Uterus (tissue), 2 donors: ENCODE measurements around the gene CASP7.

ENCODE experiments used
- POLR2A ChIP-seq, 2 donors: fragments of 450-650 bp; IDR thresholded peaks; one replicate each; pipeline ENCODE4 v1.6.1; 2016; ENCODE audit warnings: antibody characterized with exemption in 2 of 2, mild to moderate bottlenecking in 1 of 2, moderate library complexity in 1 of 2
- TF ChIP-seq, protein P1 (sequence below), 4 experiments: fragments of 200-600 bp in 2 of 4; fragments of 450-650 bp in 2 of 4; sonication (generic) in 2 of 4; IDR thresholded peaks; one replicate each; pipeline ENCODE4 v1.5.1; 2016 to 2019; ENCODE audit warnings: antibody characterized with exemption in 4 of 4, mild to moderate bottlenecking in 2 of 4, moderate library complexity in 1 of 4

DNA sequence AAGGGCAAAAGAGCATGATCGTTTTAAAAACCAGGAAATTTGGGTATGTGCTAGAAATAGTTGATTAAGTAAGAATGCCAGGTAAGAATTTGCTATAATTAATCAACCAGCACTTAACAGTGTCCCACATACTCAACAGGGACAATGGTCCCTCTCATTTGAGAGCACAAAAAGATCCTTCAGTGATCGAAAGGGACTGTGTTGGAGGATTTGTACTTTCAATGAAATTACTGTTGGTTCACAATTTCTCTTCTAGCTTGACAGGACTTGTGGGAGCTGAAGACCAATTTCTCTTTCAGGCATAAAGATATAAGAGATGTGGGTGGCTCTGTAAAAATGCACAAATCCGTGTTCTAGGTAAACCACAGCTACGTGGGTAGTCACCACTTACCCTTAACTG, 59.3 kb downstream of the CASP7 start:
- TF ChIP-seq, protein P1, sequence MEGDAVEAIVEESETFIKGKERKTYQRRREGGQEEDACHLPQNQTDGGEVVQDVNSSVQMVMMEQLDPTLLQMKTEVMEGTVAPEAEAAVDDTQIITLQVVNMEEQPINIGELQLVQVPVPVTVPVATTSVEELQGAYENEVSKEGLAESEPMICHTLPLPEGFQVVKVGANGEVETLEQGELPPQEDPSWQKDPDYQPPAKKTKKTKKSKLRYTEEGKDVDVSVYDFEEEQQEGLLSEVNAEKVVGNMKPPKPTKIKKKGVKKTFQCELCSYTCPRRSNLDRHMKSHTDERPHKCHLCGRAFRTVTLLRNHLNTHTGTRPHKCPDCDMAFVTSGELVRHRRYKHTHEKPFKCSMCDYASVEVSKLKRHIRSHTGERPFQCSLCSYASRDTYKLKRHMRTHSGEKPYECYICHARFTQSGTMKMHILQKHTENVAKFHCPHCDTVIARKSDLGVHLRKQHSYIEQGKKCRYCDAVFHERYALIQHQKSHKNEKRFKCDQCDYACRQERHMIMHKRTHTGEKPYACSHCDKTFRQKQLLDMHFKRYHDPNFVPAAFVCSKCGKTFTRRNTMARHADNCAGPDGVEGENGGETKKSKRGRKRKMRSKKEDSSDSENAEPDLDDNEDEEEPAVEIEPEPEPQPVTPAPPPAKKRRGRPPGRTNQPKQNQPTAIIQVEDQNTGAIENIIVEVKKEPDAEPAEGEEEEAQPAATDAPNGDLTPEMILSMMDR (IDR thresholded peaks at IDR 0.05), result no peak
- no peak for TF ChIP-seq POLR2A (IDR thresholded peaks at IDR 0.05)
